Measurements from ENCODE around the gene SAA4.
"Not testable (repeated sequence)": the region's sequence is repeated elsewhere in the genome, so short reads cannot be mapped to it uniquely, and the experiment has no call there.

Gene SAA4

GRCh38 chr11:18191376-18191775 lies 45.2 kb downstream of the SAA4 start:
- DNase-seq = no peak

DNA sequence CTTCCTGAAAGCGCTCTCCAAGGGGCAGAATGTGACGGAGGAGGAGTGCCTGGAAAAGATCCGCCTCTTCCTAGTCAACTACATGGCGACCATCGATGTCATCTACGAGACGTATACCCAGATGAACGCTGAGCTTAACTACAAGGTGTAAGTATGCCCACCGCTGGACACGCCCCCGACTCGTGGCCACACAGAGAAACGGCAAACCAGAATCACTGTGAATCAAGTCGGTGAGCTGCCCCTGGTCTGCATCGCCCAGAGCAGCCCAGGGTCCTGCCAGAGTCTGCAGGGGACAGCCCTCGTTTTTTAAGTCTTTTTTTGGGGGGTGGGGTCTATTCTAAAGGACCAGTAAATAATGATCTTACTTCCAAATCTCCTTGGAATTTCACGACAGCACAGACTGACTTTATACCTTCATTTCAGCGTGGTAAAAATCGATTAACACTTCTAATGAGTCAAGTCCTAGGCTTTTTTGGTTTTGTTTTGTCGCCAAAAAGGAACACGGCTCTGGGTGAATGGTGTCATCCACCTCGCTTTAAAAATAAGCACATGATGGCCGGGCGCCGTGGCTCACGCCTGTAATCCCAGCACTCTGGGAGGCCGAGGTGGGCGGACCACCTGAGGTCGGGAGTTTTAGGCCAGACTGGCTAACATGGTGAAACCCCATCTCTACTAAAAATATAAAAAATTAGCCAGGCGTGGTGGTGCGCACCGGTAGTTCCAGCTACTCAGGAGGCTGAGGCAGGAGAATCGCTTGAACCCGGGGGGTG lies 46.9 kb downstream of the SAA4 start:
- not testable (repeated sequence) for DNase-seq

- no peak for DNase-seq
These were observed 47.8 kb downstream of the SAA4 start for GRCh38 chr11:18188796-18189195.
